Activated naive CD4-positive, alpha-beta T cell treated with anti-CD3 and anti-CD28 coated beads for 36 hours (primary cell): ENCODE results near the gene AKAP8. TPM values are rescaled to one million over a fixed set of nuclear protein-coding genes. Genes with fewer than 3 reads are reported as not detected.
A peak's percentile ranks its signal among the peaks of the same experiment; 100 is the strongest.

ENCODE experiments used
- CTCF ChIA-PET: fragments of 350-600 bp; sonication (Branson Sonifier 250); formaldehyde crosslinking; loops from one replicate; lab custom pipeline; 2021; ENCODE audit warnings: antibody characterized with exemption; lab: Charles Lee
- DNase-seq: peaks from one replicate; pipeline ENCODE4 v3.0.0-alpha.2; 2020
- H3K27ac Mint-ChIP-seq: one replicate; pipeline ENCODE4 v1.8.0; 2021; ENCODE audit warnings: mild to moderate bottlenecking, mixed read lengths
- H3K27me3 Mint-ChIP-seq: one replicate; pipeline ENCODE4 v1.8.0; 2021; ENCODE audit warnings: low read depth, mixed read lengths
- H3K36me3 Mint-ChIP-seq: one replicate; pipeline ENCODE4 v1.8.0; 2021; ENCODE audit warnings: low read depth, mixed read lengths
- H3K4me1 Mint-ChIP-seq: one replicate; pipeline ENCODE4 v1.8.0; 2021; ENCODE audit warnings: low read depth, mixed read lengths
- H3K4me3 Mint-ChIP-seq: one replicate; pipeline ENCODE4 v1.8.0; 2021; ENCODE audit warnings: mild to moderate bottlenecking, moderate library complexity, mixed read lengths
- H3K9me3 Mint-ChIP-seq: one replicate; pipeline ENCODE4 v1.8.0; 2021; ENCODE audit warnings: mixed read lengths
- intact Hi-C: fragments of 100-400 bp; cut with micrococcal nuclease; formaldehyde crosslinking; loops from one replicate; pipeline ENCODE4 v1.15.1; 2023
- total RNA-seq, 2 experiments: library from RNA; stranded (reverse); gene quantifications; one replicate each; pipeline ENCODE4 v1.2.3, GENCODE V29; 2021

The AKAP8 gene
- total RNA-seq, 2 experiments from 2014 or later, result 27.1 to 30.3 TPM

GRCh38 chr19:15320116-15320515 is 59.5 kb downstream of the AKAP8 start:
- intact Hi-C loops, result no loop called here
- no peaks in the 10 kb centered on the region for H3K27me3 Mint-ChIP-seq
- peaks cover 88% of the 10 kb centered on the region for H3K4me1 Mint-ChIP-seq
- no peak overlapping the region for H3K4me3 Mint-ChIP-seq
- peaks cover 2% of the 10 kb centered on the region for H3K9me3 Mint-ChIP-seq
- H3K27ac Mint-ChIP-seq, result no peak overlapping the region
- CTCF ChIA-PET, result interaction anchor here (0.6 kb wide), 1 partner anchor 228 kb away, joined by 3 read pairs; no protein-coding TSS in a partner anchor
- H3K36me3 Mint-ChIP-seq, result peaks cover 13% of the 10 kb centered on the region
- DNase-seq, result no peak

- intact Hi-C loops, result loop anchor here (1.0 to 2.0 kb wide), 2 partner anchors 12 to 17 kb away; no protein-coding TSS in a partner anchor
- H3K4me3 Mint-ChIP-seq, result no peak overlapping the region
Observed at GRCh38 chr19:15318241-15318691, 61.3 kb downstream of the AKAP8 start.

DNA sequence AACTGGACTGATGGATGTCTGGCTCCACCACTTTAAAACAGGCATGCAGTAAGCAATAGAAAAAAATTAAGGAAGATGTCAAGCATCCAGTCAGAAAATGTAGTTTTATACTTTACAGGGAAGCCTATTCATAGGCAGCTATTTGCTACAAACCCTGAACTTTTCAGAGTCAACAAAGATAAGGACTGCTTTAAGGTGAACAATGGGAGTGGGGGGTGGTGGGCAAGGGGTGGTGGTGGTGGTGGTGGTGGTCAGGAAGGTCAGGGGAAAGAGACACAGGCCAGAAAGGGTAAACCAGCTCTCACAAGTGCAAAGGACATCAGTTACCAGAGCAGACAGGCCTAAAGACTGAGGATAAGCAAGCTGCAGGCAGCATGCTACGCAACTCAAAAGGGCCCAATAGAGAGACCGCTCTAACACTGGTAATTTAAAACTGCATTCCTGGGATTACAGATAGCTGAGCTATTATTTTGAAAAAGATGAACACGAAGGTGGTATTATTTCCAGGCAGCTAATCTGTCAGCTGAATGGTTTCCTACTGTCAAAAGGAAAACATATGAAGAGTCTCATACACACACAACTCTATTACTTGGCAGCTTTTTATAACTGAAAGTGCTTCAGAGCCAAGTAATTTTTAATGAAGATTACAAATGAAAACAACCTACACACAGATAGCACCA is 62.1 kb downstream of the AKAP8 start:
- Mint-ChIP-seq H3K4me3 (no peak overlapping the region), H3K9me3 (no peaks in the 10 kb centered on the region), H3K27me3 (no peaks in the 10 kb centered on the region), H3K27ac (peak overlapping the region; percentile 72), H3K36me3 (peaks cover 10% of the 10 kb centered on the region), H3K4me1 (peaks cover 89% of the 10 kb centered on the region)
- CTCF ChIA-PET, result interaction anchor here (0.6 to 1.4 kb wide), 2 partner anchors 14 to 354 kb away, joined by 3 read pairs; no protein-coding TSS in a partner anchor
- intact Hi-C loops, result loop anchor here (1.0 to 2.0 kb wide), 2 partner anchors 13 to 17 kb away; no protein-coding TSS in a partner anchor
- DNase-seq, result no peak

More at GRCh38 chr19:15318241-15318691, 61.3 kb downstream of the AKAP8 start:
- H3K9me3 Mint-ChIP-seq, result peaks cover under 1% of the 10 kb centered on the region
- H3K36me3 Mint-ChIP-seq, result peaks cover 13% of the 10 kb centered on the region
- no peaks in the 10 kb centered on the region for H3K27me3 Mint-ChIP-seq
- H3K4me1 Mint-ChIP-seq, result peaks cover 85% of the 10 kb centered on the region
- CTCF ChIA-PET, result interaction anchor here (0.6 kb wide), 1 partner anchor 355 kb away, joined by 3 read pairs; no protein-coding TSS in a partner anchor
- peak overlapping the region; percentile 54 for H3K27ac Mint-ChIP-seq
- DNase-seq, result no peak

- no peak for DNase-seq
- intact Hi-C loops, result no loop called here
- H3K27me3 Mint-ChIP-seq, result no peaks in the 10 kb centered on the region
- peak overlapping the region; percentile 72 for H3K27ac Mint-ChIP-seq
- CTCF ChIA-PET, result interaction anchor here (1.4 kb wide), 1 partner anchor 13 kb away, joined by 3 read pairs; no protein-coding TSS in a partner anchor
- H3K4me3 Mint-ChIP-seq, result peak overlapping the region; percentile 15
- no peaks in the 10 kb centered on the region for H3K9me3 Mint-ChIP-seq
- peaks cover 8% of the 10 kb centered on the region for H3K36me3 Mint-ChIP-seq
- peaks cover 91% of the 10 kb centered on the region for H3K4me1 Mint-ChIP-seq
Observed at GRCh38 chr19:15316498-15316897, 63.1 kb downstream of the AKAP8 start.

DNA sequence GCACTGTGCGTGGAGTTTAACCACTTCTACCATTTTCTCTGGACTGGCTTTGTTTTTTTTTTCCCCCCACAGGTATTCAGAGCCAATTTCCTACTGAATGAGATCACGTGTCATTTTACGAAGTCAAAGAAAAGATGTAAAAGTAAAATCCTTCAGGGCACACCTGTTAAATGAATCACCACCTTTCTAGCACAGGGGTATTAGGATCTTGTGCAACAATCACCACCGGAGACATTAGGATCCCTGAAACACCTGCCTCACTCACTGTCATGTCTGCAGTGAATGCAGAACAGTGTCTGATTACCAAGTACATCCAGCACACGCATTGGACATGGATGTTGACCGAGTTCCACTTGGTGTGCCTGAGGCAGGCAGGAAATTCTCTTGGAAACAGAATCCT is 64.5 kb downstream of the AKAP8 start:
- peaks cover 9% of the 10 kb centered on the region for H3K36me3 Mint-ChIP-seq
- CTCF ChIA-PET, result interaction anchor here (1.0 kb wide), 1 partner anchor 26 kb away, joined by 3 read pairs; no protein-coding TSS in a partner anchor
- peak overlapping the region; percentile 27 for H3K27ac Mint-ChIP-seq
- no peak overlapping the region for H3K4me3 Mint-ChIP-seq
- DNase-seq, result no peak
- peaks cover 88% of the 10 kb centered on the region for H3K4me1 Mint-ChIP-seq
- H3K27me3 Mint-ChIP-seq, result no peaks in the 10 kb centered on the region
- intact Hi-C loops, result no loop called here
- H3K9me3 Mint-ChIP-seq, result no peaks in the 10 kb centered on the region

- CTCF ChIA-PET, result no interaction called here
- no peak for DNase-seq
- no peaks in the 10 kb centered on the region for H3K9me3 Mint-ChIP-seq
- H3K27me3 Mint-ChIP-seq, result no peaks in the 10 kb centered on the region
- peak overlapping the region; percentile 50 for H3K27ac Mint-ChIP-seq
- intact Hi-C loops, result no loop called here
- no peak overlapping the region for H3K4me3 Mint-ChIP-seq
- H3K4me1 Mint-ChIP-seq, result peaks cover 85% of the 10 kb centered on the region
- peaks cover 9% of the 10 kb centered on the region for H3K36me3 Mint-ChIP-seq
Observed at GRCh38 chr19:15313649-15314279, 65.8 kb downstream of the AKAP8 start.

DNA sequence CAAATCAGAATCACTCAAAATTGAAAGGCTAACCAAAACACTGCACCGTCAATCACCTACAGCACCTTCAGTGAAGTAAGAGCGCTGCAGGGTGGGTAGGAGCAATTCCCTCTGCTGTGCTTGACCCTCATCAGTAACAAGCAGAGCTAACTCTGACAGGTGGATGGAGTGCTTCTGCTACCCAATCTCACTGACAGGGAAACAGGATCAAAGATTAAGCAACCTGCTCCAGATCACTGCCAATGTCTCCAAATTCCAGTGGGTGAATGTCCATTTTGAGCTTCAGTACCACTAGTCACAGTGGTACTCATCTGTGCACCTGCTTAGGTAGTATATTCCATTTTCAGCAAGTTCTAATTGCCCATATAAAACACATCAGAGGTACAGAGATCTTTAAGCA is 72.4 kb downstream of the AKAP8 start:
- intact Hi-C loops, result loop anchor here (2.0 kb wide), 1 partner anchor 14 kb away; no protein-coding TSS in a partner anchor
- Mint-ChIP-seq H3K27me3 (no peaks in the 10 kb centered on the region), H3K9me3 (no peaks in the 10 kb centered on the region), H3K36me3 (peaks cover 6% of the 10 kb centered on the region), H3K4me1 (peaks cover 82% of the 10 kb centered on the region), H3K27ac (peak overlapping the region; percentile 30), H3K4me3 (no peak overlapping the region)
- CTCF ChIA-PET, result no interaction called here
- no peak for DNase-seq

DNA sequence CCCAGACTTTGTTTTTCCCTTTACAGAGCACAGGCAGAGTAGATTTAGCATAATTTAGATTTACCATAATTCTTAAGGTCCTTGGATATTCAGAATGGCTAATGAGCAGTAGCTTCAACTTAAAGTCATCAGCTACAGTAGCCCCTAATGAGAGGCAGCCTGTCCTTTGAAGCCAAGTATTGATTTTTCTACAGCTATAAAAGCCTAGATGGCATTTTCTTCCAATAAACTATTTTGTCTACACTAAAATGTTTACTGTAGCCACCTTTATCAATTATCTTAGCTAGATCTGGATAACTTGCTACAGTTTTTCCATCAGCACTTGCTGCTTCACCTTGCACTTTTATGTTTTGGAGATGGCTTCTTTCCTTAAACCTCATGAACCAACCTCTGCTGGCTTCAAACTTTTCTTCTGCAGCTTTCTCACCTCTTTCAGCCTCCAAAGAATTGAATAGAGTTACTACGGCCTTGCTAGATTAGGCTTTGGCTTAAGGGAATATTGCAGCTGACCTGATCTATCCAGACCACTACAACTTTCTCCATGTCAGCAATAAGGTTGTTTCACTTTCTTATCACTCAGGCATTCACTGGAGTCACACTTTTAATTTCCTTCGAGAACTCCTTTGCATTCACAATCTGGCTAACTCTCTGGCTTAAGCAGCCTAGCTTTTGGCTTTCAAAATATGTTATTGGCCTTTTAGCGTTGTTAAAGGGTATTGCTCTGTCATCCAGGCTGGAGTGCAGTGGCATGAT is 73.8 kb downstream of the AKAP8 start:
- CTCF ChIA-PET, result interaction anchor here (0.7 kb wide), 1 partner anchor 21 kb away, joined by 3 read pairs; no protein-coding TSS in a partner anchor
- Mint-ChIP-seq H3K36me3 (peaks cover 7% of the 10 kb centered on the region), H3K4me1 (peaks cover 82% of the 10 kb centered on the region), H3K27me3 (no peaks in the 10 kb centered on the region), H3K4me3 (no peak overlapping the region), H3K27ac (peak overlapping the region; percentile 15), H3K9me3 (no peaks in the 10 kb centered on the region)
- DNase-seq, result no peak
- intact Hi-C loops, result loop anchor here (2.0 kb wide), 1 partner anchor 13 kb away; no protein-coding TSS in a partner anchor

DNA sequence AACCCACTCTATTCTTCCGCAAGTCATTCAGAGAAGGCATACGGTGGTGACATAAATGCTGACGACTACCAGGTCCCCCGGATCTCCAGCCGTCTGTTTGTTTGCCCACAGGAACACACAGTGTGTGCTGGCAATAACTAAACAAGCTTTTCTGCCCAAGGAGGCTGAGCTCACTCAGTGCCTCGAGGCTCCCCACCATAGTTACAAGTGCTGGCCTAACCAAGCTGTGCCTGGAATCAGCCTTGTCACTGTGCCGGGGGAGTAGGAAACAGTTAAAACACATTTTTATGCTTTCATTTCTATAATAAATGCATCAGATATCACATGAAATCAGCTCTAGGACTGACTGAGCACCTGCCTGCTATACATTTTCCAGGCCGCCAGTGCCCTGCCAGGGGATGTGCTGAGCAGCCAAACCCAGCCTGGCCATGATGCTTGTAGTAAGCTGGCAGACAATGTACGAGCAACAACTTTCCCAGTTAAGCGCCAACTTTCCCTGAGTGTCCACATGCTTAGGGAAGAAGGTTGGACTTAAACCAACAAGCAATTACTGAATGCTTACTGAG is 75.4 kb downstream of the AKAP8 start:
- Mint-ChIP-seq H3K36me3 (peaks cover 10% of the 10 kb centered on the region), H3K27me3 (no peaks in the 10 kb centered on the region), H3K9me3 (no peaks in the 10 kb centered on the region), H3K27ac (peak overlapping the region; percentile 79), H3K4me1 (peaks cover 85% of the 10 kb centered on the region), H3K4me3 (no peak overlapping the region)
- DNase-seq, result peak; percentile 43
- intact Hi-C loops, result loop anchor here (5.0 kb wide), 1 partner anchor 163 kb away; no protein-coding TSS in a partner anchor
- CTCF ChIA-PET, result interaction anchor here (1.2 to 1.5 kb wide), 2 partner anchors 13 to 29 kb away, joined by 3 read pairs; no protein-coding TSS in a partner anchor
